ENCODE results near the gene CDH15. TPM values are rescaled to one million over a fixed set of nuclear protein-coding genes. Genes with fewer than 3 reads are reported as not detected.

CDH15 gene
- total RNA-seq, 4 donors from 2014 or later, result not detected

GRCh38 chr16:89219365-89219764 is 47.8 kb downstream of the CDH15 start:
- TF ChIP-seq CTCF (IDR thresholded peaks at IDR 0.05) (no peak), POLR2A (IDR thresholded peaks at IDR 0.05) (no peak)
- H3K4me3 ChIP-seq, result no peak overlapping the region
- peaks cover 0 to 17% (median 2%) of the 10 kb centered on the region in 4 donors for H3K4me1 ChIP-seq
- H3K27ac ChIP-seq, result no peak overlapping the region
- no peaks in the 10 kb centered on the region for H3K9me3 ChIP-seq
- no peak for DNase-seq
- H3K27me3 ChIP-seq, result no peaks in the 10 kb centered on the region
- H3K36me3 ChIP-seq, result peaks cover 0 to 31% (median 0%) of the 10 kb centered on the region in 3 donors

- TF ChIP-seq POLR2A (IDR thresholded peaks at IDR 0.05) (no peak), CTCF (IDR thresholded peaks at IDR 0.05) (no peak)
- no peak for DNase-seq
- Histone ChIP-seq H3K9me3 (no peaks in the 10 kb centered on the region), H3K36me3 (peaks cover 0 to 45% (median 0%) of the 10 kb centered on the region in 3 donors), H3K27ac (no peak overlapping the region), H3K27me3 (no peaks in the 10 kb centered on the region), H3K4me1 (peaks cover 0 to 11% (median 0%) of the 10 kb centered on the region in 4 donors), H3K4me3 (no peak overlapping the region)
These were observed 50.1 kb downstream of the CDH15 start for GRCh38 chr16:89221604-89222003.

GRCh38 chr16:89222931-89223330 is 51.4 kb downstream of the CDH15 start:
- Histone ChIP-seq H3K4me1 (peaks cover 0 to 11% (median 0%) of the 10 kb centered on the region in 4 donors), H3K9me3 (no peaks in the 10 kb centered on the region), H3K27me3 (no peaks in the 10 kb centered on the region), H3K4me3 (no peak overlapping the region), H3K36me3 (peaks cover 0 to 59% (median 0%) of the 10 kb centered on the region in 3 donors), H3K27ac (no peak overlapping the region)
- TF ChIP-seq CTCF (IDR thresholded peaks at IDR 0.05), result no peak
- TF ChIP-seq POLR2A (IDR thresholded peaks at IDR 0.05), result no peak
- no peak for DNase-seq

GRCh38 chr16:89224665-89225064 is 53.1 kb downstream of the CDH15 start:
- Histone ChIP-seq H3K4me1 (peaks cover 0 to under 1% (median 0%) of the 10 kb centered on the region in 4 donors), H3K9me3 (no peaks in the 10 kb centered on the region), H3K27ac (no peak overlapping the region), H3K4me3 (no peak overlapping the region), H3K36me3 (peaks cover 0 to 68% (median 0%) of the 10 kb centered on the region in 3 donors), H3K27me3 (no peaks in the 10 kb centered on the region)
- no peak for TF ChIP-seq POLR2A (IDR thresholded peaks at IDR 0.05)
- no peak for TF ChIP-seq CTCF (IDR thresholded peaks at IDR 0.05)
- no peak for DNase-seq

GRCh38 chr16:89230255-89230654 is 58.7 kb downstream of the CDH15 start:
- H3K4me3 ChIP-seq, result no peak overlapping the region
- H3K27me3 ChIP-seq, result no peaks in the 10 kb centered on the region
- no peak overlapping the region for H3K27ac ChIP-seq
- H3K36me3 ChIP-seq, result peaks cover 0 to 70% (median 0%) of the 10 kb centered on the region in 3 donors
- no peak for TF ChIP-seq POLR2A (IDR thresholded peaks at IDR 0.05)
- TF ChIP-seq CTCF (IDR thresholded peaks at IDR 0.05), result no peak
- no peak for DNase-seq
- H3K4me1 ChIP-seq, result no peaks in the 10 kb centered on the region
- H3K9me3 ChIP-seq, result no peaks in the 10 kb centered on the region

- H3K36me3 ChIP-seq, result peaks cover 0 to 51% (median 0%) of the 10 kb centered on the region in 3 donors
- no peaks in the 10 kb centered on the region for H3K27me3 ChIP-seq
- no peak for DNase-seq
- no peak overlapping the region for H3K27ac ChIP-seq
- TF ChIP-seq POLR2A (IDR thresholded peaks at IDR 0.05) (no peak), CTCF (IDR thresholded peaks at IDR 0.05) (no peak)
- no peak overlapping the region for H3K4me3 ChIP-seq
- H3K4me1 ChIP-seq, result no peaks in the 10 kb centered on the region
- no peaks in the 10 kb centered on the region for H3K9me3 ChIP-seq
These were observed 60.6 kb downstream of the CDH15 start for GRCh38 chr16:89232107-89232506.

All from Peyer's patch (tissue), 4 donors.